IPS-18c (cell line): ENCODE data around the gene RHNO1.

Experiments used
- H3K4me3 ChIP-seq: 2 replicates; pipeline ENCODE4 v1.7.0; 2013; ENCODE audit warnings: low read depth, mild to moderate bottlenecking, low read length, moderate library complexity; ENCODE audit not compliant: insufficient read depth
- H3K9me3 ChIP-seq: one replicate; pipeline ENCODE4 v1.6.1; 2013; ENCODE audit warnings: mild to moderate bottlenecking, low read length, moderate library complexity; ENCODE audit not compliant: control insufficient read depth, insufficient read depth

RHNO1 gene

GRCh38 chr12:2877047-2877952, at the start of gene RHNO1, which contains the start of gene FOXM1:
Gene RHNO1, plus strand, starts transcription at chr12:2877223. Its CDS starts 8,144 bp downstream, at chr12:2885367.
Gene FOXM1, minus strand, starts transcription at chr12:2877174. Its CDS starts 2,696 bp downstream, at chr12:2874478.
- H3K4me3 ChIP-seq, result peak within 1 kb of the TSS; percentile 93
- H3K9me3 ChIP-seq, result no peaks in the 10 kb centered on the region

- no peak overlapping the region for H3K4me3 ChIP-seq
- no peaks in the 10 kb centered on the region for H3K9me3 ChIP-seq
Observed at GRCh38 chr12:2829275-2829674, 47.7 kb upstream of the RHNO1 start.

- Histone ChIP-seq H3K4me3 (no peak overlapping the region), H3K9me3 (no peaks in the 10 kb centered on the region)
Observed at GRCh38 chr12:2832550-2833127, 44.4 kb upstream of the RHNO1 start.

GRCh38 chr12:2833327-2833726, 43.7 kb upstream of the RHNO1 start:
- Histone ChIP-seq H3K4me3 (no peak overlapping the region), H3K9me3 (no peaks in the 10 kb centered on the region)

- Histone ChIP-seq H3K9me3 (no peaks in the 10 kb centered on the region), H3K4me3 (no peak overlapping the region)
Observed at GRCh38 chr12:2833810-2834209, 43.2 kb upstream of the RHNO1 start.

GRCh38 chr12:2834581-2835491, 42.2 kb upstream of the RHNO1 start, which contains the start of gene NRIP2:
Gene NRIP2, minus strand, starts transcription at chr12:2835035. Its CDS starts 52 bp downstream, at chr12:2834983.
- Histone ChIP-seq H3K4me3 (no peak within 1 kb of the TSS), H3K9me3 (no peaks in the 10 kb centered on the region)

GRCh38 chr12:2835691-2836403, 41.2 kb upstream of the RHNO1 start:
- H3K9me3 ChIP-seq, result no peaks in the 10 kb centered on the region

GRCh38 chr12:2836574-2836973, 40.4 kb upstream of the RHNO1 start:
- H3K4me3 ChIP-seq, result no peak overlapping the region

More at GRCh38 chr12:2835691-2836403, 41.2 kb upstream of the RHNO1 start:
- no peak overlapping the region for H3K4me3 ChIP-seq

GRCh38 chr12:2841056-2841650, 35.9 kb upstream of the RHNO1 start:
- Histone ChIP-seq H3K4me3 (no peak overlapping the region), H3K9me3 (no peaks in the 10 kb centered on the region)

More at GRCh38 chr12:2836574-2836973, 40.4 kb upstream of the RHNO1 start:
- no peaks in the 10 kb centered on the region for H3K9me3 ChIP-seq

GRCh38 chr12:2842948-2843347, 34.1 kb upstream of the RHNO1 start:
- Histone ChIP-seq H3K9me3 (no peaks in the 10 kb centered on the region), H3K4me3 (no peak overlapping the region)

GRCh38 chr12:2844786-2845185, 32.2 kb upstream of the RHNO1 start:
- H3K4me3 ChIP-seq, result no peak overlapping the region
- no peaks in the 10 kb centered on the region for H3K9me3 ChIP-seq

- Histone ChIP-seq H3K4me3 (no peak overlapping the region), H3K9me3 (no peaks in the 10 kb centered on the region)
Observed at GRCh38 chr12:2845280-2845679, 31.7 kb upstream of the RHNO1 start.

GRCh38 chr12:2851931-2852330, 25.1 kb upstream of the RHNO1 start:
- Histone ChIP-seq H3K4me3 (no peak overlapping the region), H3K9me3 (no peaks in the 10 kb centered on the region)

- no peak overlapping the region for H3K4me3 ChIP-seq
- H3K9me3 ChIP-seq, result no peaks in the 10 kb centered on the region
Observed at GRCh38 chr12:2853626-2854025, 23.4 kb upstream of the RHNO1 start.

- Histone ChIP-seq H3K4me3 (no peak overlapping the region), H3K9me3 (no peaks in the 10 kb centered on the region)
Observed at GRCh38 chr12:2854669-2855453, 22.2 kb upstream of the RHNO1 start.

- Histone ChIP-seq H3K4me3 (no peak overlapping the region), H3K9me3 (no peaks in the 10 kb centered on the region)
Observed at GRCh38 chr12:2855546-2855945, 21.5 kb upstream of the RHNO1 start.
